NCI-H69 (cell line): ENCODE data around the gene JAGN1.
"Not testable (repeated sequence)": the region's sequence is repeated elsewhere in the genome, so short reads cannot be mapped to it uniquely, and the experiment has no call there.

Experiments used
- DNase-seq: peaks from one replicate; lab custom pipeline; 2025; lab: John Stamatoyannopoulos, UW

JAGN1 gene

DNA sequence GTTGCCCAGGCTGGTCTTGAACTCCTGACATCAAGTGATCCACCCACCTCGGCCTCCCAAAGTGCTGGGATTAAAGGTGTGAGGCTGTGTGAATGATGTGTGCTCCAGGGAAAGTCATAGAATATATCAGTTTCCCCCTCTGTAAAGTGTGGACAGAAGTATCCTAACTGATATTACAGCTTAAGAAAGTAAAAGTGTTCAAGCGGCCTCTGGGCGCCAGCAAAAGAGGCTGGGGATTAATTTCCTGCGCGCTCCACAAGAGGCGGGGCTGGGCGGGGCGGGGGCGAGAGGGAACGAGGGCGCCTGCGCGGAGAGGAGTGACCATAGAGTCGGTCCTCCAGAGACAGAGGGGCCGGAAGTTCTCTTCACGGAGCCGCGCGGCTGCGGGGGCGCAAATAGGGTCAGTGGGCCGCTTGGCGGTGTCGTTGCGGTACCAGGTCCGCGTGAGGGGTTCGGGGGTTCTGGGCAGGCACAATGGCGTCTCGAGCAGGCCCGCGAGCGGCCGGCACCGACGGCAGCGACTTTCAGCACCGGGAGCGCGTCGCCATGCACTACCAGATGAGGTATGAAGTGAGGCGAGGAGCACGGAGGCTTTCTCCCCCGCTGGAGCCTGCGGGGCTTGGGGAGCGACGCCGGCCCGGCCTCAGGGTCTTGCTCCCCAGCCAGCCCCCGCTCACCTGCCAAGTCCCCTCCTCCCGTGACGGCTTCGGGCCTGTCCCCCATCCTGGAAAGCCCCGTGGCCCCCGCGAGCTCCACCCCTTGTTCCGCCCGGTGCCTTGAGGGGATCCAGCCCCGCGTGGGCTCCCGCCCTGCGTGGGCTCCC is at the start of gene JAGN1:
Gene JAGN1 (plus strand): TSS at position 362 of the 823 bp plus-strand sequence. CDS start 113 bp downstream, at position 475.
- DNase-seq = peak; percentile 87

DNA sequence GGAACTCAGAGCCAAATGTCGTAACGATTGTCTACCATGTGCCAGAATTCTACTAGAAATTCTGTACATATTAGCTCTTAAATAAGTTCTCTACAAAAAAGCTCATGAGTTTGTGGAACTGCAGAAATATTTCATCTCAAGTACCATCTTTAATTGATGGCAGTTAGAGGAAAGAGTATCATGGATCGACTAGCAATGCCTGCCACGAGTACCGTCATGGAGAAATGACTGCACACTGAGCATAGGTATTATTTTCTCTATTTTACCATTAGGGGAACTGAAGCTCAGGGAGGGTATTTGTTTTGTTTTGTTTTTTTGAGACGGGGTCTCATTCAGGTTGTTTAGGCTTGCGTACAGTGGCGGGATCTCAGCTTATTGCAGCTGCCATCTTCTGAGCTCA is 49.4 kb upstream of the JAGN1 start:
- no peak for DNase-seq

DNA sequence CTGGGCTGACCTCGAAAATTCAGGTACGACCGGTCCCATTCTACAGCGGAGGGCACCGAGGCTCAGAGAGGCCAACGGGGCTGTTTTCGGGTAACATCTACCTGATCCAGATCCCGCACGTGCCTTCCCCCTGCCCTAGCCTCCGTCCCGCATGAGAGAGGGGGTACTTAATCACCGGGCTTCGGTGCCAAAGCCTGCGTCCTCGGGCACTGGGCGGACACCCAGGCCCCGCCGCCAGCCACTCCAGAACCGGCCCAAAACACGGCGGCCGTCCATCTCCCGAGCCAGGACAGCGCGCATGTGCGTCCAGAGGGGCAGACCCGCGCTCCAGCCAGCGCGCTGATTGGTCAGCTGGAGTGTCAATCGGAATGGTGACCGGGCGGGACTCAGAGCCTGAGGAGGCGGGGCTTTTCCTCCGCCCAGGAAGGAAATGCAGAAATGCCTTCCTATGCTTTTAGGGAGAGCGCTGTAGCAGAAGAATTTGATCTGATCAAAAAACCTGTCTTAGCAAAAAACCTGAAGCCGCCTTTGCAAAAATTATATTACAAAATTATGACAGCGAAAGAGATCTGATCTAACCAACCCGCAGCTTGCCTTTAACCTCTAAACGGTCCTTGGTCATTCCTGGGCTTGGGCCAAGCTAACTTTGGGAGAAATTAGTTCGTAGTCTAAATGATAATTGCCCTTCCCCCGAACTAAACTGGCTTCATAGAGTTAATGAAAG is 46.5 kb upstream of the JAGN1 start, which contains the start of gene RPUSD3:
Gene RPUSD3 (minus strand): TSS at position 294 of the 724 bp plus-strand sequence. CDS start 18 bp downstream, at position 276.
- DNase-seq = peak; percentile 91

DNA sequence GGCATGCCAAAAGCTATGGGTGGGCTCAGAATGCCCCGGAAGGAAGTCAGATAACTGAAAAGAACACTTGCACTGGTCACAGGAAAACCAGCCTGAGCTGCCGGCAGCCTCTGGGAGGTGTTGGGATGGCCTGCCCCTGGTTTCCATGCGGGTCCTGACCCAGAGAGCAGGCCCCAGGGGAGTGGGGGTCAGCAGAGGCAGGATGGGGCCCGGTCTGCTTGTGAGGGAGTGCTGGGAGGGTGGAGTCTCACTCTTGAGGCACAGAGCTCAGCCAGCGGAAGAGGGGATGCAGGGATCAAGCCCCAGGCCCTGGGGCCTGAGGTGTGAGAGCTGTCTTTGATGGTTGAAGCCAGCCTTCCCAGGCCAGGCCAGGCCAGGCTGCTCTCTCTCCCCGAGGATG is 44.2 kb upstream of the JAGN1 start:
- no peak for DNase-seq

DNA sequence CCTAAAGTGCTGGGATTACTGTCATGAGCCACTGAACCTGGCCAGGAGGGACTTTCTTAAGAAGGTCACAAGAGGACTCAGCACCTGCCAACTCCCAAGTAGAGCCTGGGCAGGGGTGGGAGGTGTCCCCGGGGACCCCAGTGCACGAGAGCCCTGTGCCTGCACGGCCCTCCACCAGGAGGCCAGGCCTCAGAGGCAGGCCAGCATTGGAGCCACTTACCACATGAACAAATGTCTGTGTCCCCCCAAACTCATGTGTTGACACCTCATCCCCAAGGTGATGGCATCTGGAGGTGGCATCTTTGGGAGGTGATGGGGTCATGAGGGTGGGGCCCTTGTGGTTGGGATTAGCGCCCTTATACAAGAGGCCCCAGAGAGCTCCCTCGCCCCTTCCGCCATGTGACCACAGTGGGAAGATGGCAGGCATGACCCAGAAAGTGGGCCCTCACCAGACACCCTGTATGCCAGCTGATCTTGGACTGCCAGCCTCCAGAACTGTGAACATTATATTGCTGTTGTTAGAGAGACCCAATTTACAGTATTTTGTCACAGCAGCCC is 43.4 kb upstream of the JAGN1 start:
- DNase-seq = no peak

DNA sequence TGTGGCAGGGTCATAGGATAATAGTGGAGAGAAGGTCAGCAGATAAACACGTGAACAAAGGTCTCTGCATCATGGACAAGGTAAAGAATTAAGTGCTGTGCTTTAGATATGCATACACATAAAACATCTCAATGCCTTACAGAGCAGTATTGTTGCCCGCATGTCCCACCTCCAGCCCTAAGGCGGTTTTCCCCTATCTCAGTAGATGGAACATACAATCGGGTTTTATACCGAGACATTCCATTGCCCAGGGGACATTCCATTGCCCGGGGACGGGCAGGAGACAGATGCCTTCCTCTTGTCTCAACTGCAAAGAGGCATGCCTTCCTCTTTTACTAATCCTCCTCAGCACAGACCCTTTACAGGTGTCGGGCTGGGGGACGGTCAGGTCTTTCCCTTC is 42.5 kb upstream of the JAGN1 start:
- not testable (repeated sequence) for DNase-seq

DNA sequence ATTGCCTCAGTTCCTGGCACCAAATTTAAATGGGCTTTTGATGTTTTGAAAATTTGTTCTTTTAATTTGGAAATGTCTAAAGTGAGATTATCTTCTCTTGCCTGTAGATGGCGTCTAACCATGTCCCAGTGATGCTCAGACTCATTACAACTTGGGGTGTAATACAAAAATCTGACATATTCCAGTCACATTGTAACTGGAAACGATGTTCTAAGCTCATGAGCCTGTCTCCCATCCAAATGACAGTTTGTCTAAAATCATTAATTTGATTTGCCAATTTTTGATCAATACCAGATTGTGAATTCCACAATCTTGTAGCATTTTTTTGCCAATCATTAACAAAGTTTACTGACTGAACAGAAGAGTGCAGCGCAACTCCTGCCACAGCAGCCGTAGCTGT is 41.5 kb upstream of the JAGN1 start:
- peak; percentile 22 for DNase-seq

DNA sequence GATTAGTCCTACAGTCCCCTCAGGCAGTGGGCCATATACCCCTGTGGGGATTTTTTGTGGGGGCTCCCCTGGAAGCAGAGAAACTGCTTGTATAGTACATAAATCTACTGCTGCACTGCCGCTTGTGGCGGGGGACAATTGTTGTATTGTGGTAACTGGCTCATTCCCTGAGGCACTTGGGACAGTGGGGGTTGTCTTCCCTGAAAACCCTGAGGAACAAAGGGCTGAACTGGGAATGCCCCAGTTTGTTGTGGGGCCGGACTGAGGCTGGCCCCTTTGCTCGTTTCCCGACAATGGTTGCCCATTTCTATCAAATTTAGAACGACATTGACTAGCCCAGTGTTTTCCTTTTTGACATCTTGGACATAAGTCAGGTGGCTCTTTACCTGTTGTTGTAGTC is 39.0 kb upstream of the JAGN1 start:
- DNase-seq = not testable (repeated sequence)

DNA sequence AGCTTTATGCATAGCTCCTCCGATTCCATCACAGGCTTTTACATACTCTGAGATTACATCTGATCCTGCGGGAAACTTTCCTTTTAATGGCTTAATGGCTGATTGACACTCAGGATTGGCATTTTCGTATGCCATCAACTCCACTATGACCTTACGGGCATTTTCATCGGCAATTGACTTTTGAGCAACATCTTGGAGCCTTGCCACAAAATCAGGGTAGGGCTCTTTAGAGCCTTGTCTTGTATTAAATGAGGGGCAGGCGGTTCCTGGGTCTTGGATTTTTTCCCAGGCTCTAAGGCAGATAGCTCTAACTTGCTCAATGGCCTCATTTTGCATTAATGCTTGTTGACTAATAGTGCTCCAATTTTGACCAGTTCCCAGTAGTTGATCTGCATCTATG is 38.5 kb upstream of the JAGN1 start:
- not testable (repeated sequence) for DNase-seq

DNA sequence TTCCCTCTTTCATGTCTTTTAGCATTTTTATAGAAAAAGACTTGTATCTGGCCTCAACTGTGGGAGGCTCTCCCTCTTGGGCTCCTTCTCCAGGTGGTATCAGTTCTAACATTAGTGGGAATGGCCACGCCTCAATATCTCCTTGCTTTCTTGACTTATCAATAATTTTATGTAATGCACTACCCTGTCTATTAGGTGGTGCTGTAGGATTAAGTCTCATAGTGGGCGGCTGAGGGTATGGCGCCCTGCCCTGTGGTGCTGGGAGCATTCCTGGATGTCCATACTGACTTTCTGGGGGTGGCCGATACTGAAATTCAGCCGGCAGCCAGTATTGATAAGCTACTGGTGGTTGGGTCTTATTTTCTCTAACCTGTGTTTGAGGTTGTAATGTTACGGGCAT is 37.9 kb upstream of the JAGN1 start:
- DNase-seq = no peak

DNA sequence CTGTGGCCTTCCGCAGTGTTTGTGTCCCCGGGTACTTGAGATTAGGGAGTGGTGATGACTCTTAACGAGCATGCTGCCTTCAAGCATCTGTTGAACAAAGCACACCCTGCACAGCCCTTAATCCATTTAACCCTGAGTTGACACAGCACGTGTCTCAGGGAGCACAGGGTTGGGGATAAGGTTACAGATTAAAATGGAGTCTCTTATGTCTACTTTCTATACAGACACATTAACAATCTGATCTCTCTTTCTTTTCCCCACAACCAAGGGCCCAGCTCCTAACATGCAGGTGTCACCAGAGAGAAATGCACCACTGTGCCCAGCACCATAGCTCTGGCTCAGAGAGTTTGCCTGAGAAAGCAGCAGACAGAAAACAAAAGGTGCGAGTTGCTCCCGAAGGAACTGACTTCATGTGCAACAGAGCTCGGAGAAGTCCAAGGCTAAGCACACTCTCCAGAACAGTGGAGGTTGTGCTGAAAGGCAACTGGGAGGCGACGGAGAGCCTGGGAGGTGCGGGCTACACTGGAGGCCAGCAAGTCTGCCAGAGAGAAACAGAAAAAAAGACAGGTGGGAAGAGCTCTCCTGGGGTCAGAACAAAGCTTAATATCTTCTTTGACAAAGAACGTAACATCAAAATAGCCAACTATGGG is 36.0 kb upstream of the JAGN1 start:
- not testable (repeated sequence) for DNase-seq

DNA sequence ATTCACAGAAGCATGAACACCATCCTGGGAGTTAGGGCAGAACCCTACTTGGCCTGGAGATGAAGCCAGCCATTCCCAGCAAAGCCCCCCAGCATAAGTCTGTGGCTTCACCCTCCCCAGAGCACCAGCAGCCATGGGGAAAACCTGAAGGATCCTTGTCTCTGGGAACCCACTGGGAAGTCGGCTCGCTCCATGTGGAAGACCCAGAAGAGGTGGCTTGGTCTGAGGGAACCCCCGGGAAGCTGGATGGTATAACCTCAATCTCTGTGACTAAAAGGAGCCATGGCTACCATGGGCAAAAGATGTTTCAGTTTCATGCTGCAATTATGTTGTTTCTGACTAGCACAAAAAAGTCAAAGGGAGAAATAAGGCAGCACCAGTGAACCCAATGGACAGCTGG is 34.8 kb upstream of the JAGN1 start:
- DNase-seq = no peak

DNA sequence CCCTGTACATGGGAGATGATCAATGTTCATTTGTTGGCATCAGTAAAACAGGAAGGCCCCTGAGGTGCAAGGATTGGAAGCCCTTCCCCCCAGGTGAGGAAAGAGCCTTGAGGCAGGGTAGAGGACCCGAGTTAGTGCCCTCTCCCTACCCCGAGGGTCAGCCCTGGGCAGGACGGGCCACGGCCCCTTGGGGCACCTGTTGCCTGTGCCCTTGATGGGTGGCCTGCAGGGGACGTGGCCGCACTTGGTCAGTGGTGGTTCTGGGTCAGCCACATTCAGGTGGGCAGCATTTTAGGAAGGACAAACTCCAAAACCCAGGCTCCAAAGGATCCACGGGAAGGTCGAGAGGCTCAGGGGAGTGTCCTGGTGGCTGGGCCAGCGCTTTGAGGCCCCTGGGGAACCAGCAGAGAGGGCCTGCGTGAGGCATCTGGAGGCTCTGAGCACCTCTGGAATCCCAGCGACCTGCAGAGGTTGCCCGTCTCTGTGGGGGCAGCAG is 30.8 kb upstream of the JAGN1 start:
- DNase-seq = no peak

DNA sequence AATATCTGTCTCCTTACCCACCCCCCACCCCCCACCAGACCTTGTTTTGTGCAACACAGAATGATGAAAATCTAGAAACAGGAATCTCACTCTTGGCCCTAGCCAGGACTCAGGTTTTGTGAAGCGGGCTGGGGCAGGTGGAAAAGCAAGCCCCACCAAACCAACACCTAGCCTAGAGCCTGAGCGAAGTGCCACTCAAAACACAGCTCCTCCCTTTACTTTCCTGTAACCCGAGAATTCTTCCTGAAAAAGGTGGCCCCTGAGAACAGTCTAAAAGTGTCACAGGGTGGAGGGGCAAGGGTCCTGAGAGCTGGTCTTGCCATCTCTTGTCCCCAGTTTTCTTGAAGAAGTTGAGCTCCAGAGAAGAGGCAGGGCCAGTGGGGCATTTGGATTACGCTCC is 29.2 kb upstream of the JAGN1 start:
- no peak for DNase-seq

DNA sequence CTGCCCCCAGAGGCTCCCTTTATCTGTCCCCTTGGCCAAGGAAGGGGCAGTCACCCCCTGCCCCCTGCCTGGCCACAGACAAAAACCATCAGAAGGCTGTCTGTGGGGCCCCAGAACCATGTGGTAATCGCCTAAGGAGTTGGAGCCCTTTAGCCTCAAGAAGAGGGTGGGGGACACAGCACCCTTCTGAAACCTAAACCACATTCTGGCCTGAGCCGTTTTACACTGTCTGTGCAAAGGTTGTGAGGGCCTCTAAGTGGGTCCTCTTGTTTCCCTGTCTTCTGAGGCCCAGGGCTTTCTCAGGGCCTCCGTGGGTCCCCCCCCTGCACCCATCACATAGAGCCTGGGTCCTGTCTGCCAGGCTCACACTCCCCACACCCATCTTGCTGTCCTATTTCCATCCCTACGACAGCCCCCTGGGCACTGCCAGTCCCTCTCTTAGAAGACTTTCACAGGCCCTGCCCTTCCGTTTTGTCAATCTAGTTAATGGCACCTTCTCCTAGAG is 28.7 kb upstream of the JAGN1 start:
- DNase-seq = no peak

DNA sequence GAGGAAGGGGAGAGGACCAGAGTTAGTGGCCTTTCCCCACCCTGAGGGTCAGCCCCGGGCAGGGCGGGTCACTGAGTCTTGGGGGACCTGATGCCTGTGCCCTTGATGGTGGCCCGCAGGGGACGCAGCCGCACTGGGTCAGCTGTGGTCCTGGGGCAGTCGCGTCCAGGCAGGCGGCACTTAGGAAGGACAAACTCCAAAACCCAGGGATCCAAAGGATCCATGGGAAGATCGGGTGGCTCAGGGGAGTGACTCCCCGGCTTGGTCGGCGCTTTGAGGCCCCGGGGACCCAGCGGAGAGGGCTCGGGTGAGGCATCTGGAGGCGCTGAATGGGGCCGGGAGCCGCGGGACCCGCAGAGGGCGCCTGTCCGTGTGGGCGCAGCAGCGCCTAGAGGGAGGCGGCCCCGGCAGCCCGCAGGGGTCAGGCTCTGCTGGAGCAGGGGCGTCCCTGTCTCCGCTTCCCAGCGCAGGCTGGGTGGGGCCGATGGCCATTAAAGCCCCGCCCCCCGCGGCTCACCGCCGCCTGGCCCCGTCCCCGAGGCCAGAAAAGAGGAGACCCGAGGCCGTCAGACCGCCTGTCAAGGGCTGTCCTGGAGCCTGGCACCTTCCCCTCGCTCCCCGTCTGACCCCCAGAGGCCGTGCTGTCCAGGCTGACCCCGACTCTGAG is 27.9 kb upstream of the JAGN1 start:
- DNase-seq = no peak

DNA sequence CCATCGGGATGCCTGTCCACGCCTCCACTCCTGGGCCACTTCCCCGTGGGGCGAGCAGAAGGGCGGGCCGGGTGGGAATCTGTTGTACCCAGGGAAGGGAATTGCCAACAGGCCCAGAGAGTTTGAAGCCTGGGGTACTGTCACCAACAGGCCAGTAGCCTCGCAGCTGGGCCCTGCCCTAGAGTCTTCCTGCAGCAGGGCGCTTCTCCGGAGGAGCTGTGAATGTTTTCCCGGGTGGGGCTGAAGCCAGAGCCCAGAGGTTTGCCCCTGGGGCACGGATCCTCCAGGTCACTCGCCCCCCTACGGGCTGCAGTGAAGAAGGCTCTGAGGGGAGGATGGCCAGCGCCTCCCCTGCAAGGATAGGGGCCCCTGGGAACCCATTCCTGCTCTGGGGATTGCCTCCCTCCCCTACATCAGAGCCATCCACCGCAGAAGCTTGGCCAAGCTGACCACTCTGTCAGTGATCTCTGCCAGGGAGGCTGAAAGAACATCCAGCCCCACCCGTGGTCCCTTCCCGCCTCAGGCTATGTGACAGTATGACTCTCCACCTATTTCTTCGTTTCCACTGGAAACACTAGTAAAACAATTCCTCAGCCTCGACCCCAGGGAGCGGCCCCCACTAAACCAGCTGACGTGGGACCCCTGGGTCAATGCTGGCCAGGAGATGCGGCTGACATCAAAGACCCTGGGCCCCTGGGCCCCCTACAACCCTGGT is 27.2 kb upstream of the JAGN1 start:
- no peak for DNase-seq

DNA sequence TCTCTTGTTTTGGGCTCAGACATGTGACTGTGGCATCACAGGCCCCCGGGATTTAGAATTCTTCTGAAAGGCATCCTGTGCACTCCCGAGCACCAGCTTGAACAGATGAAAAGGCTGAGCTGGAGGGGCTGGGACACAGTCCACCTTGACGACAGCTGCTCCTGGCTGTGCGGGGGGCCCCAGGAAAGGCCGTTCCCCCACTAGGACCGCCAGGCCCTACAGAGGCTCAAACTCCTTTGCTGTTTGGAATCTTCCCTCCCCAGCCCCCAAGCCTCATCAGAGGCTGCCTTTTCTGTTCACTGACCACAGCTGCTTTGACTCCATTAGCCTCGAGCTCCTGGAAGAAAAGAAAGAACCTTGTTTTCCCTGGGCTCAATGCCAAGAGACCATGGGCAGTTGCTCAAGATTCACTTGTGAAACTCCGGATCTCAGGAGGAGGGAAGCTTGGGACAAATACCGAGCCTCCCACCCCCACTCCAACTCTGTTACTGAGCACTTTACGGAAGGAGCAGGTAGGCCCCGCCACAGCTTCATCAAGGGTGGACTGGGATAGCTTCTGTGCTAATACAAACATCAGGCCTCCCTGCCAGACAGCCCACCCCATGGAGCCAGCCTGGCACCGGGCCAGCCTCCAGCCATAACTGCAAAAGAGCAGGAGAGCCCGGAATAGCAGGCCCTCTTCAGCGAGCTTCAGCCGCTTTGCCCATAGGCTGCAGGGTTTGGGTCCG is 26.0 kb upstream of the JAGN1 start:
- peak; percentile 85 for DNase-seq

DNA sequence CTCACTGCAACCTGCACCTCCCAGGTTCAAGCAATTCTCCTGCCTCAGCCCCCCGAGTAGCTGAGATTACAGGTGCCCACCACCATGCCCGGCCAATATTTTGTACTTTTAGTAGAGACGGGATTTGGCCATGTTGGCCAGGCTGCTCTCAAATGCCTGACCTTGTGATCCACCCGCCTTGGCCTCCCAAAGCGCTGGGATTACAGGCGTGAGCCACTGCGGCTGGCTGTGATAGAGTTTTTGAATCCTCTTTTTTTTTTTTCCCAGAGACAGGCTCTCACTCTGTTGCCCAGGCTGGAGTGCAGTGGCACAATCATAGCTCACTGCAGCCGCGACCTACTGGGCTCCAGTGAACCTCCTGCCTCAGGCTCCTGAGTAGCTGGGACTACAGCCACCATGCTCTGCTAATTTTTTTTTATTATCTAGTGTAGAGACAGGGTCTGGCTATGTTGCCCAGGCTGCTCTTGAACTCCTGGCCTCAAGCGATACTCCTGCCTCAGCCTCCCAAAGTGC is 25.2 kb upstream of the JAGN1 start:
- DNase-seq = not testable (repeated sequence)

DNA sequence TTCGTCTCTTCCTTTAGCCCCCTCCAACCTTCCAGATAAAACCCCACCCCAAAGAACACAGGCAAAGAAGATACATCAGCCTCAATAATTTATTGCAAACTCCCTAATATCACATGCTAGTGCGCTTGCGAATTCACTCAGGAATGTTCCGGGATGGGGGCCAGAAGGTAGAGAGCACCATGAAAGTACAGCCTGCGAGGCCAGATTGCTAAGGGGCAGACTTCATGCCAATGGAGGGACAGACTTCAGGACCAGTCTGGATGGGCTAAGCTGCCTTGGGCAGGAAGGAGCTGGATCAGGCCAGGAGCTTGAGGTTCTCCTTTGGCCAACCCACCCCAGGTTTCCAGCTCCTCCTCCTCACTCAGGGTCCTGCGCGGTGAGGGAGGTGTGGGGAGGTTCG is 23.8 kb upstream of the JAGN1 start:
- no peak for DNase-seq
